ENCODE measurements around the gene DBF4B. TPM values are rescaled to one million over a fixed set of nuclear protein-coding genes. Genes with fewer than 3 reads are reported as not detected.
"Not testable (repeated sequence)": the region's sequence is repeated elsewhere in the genome, so short reads cannot be mapped to it uniquely, and the experiment has no call there.

DBF4B gene
- polyA plus RNA-seq, 1 of the 3 experiments (the other 2 are of a cell fraction), result 8.3 TPM

- Histone ChIP-seq H3K4me3 (ENCODE audit: low read depth in 2 of 2, low read length in 1 of 2) (peak overlapping the region; percentile 78 to 84; a peak in 2 of 4 replicates), H3K79me2 (ENCODE audit: insufficient read depth) (peaks cover 36% of the 10 kb centered on the region), H3K4me2 (peak overlapping the region; percentile 92), H3K27ac (ENCODE audit: low read depth in 2 of 2, low read length in 1 of 2) (peak overlapping the region; percentile 78 to 87; a peak in 3 of 4 replicates), H2AFZ (ENCODE audit: low read depth) (peak overlapping the region; percentile 94; the same call in 1 of the 2 replicates)
- CTCF ChIA-PET, result interaction anchor here (0.6 to 1.4 kb wide), 6 partner anchors 10 to 296 kb away, joined by 3 to 4 read pairs (median 3); no protein-coding TSS in a partner anchor
- H3K36me3 ChIP-seq (replicated peaks in 1 of 2; ENCODE audit: control insufficient read depth in 1 of 2, insufficient read depth in 2 of 2, low read length in 1 of 2); H4K20me1 ChIP-seq (ENCODE audit: insufficient read depth); H3K9me2 ChIP-seq; H3K9me3 ChIP-seq; H3K27me3 ChIP-seq (ENCODE audit: insufficient read depth); POLR2A ChIA-PET; H3K4me1 ChIP-seq (ENCODE audit: control insufficient read depth in 1 of 2, insufficient read depth in 2 of 2, low read depth in 1 of 2, low read length in 1 of 2); H3K9ac ChIP-seq; H3F3A ChIP-seq (replicated peaks; ENCODE audit: insufficient read depth); DNase-seq: not testable (repeated sequence)
- peak; percentile 22; the same call in 1 of the 2 replicates for TF ChIP-seq CTCF (IDR thresholded peaks at IDR 0.05)
- 90% methylated on average over 21 of the region's 21 CpGs for WGBS (ENCODE audit: low lambda C conversion rate)
These were observed 17.6 kb upstream of the DBF4B start for GRCh38 chr17:44690746-44691306.

GRCh38 chr17:44693609-44694008 lies 14.9 kb upstream of the DBF4B start:
- Histone ChIP-seq H3K4me3 (ENCODE audit: low read depth in 2 of 2, low read length in 1 of 2) (no peak overlapping the region), H2AFZ (ENCODE audit: low read depth) (no peak overlapping the region), H3K27me3 (ENCODE audit: insufficient read depth) (no peaks in the 10 kb centered on the region), H3K9me3 (no peaks in the 10 kb centered on the region), H4K20me1 (ENCODE audit: insufficient read depth) (no peaks in the 10 kb centered on the region), H3K9ac (no peak overlapping the region), H3K36me3 (replicated peaks in 1 of 2; ENCODE audit: control insufficient read depth in 1 of 2, insufficient read depth in 2 of 2, low read length in 1 of 2) (no peaks in the 10 kb centered on the region), H3K4me1 (ENCODE audit: control insufficient read depth in 1 of 2, insufficient read depth in 2 of 2, low read depth in 1 of 2, low read length in 1 of 2) (peaks cover 0 to 7% of the 10 kb centered on the region in 2 experiments; a peak in 1 of 4 replicates), H3K9me2 (no peaks in the 10 kb centered on the region), H3K27ac (ENCODE audit: low read depth in 2 of 2, low read length in 1 of 2) (no peak overlapping the region), H3K4me2 (no peak overlapping the region), H3F3A (replicated peaks; ENCODE audit: insufficient read depth) (peaks cover 7% of the 10 kb centered on the region), H3K79me2 (ENCODE audit: insufficient read depth) (peaks cover 10% of the 10 kb centered on the region)
- CTCF ChIA-PET, result interaction anchor here (0.8 to 1.0 kb wide), 2 partner anchors 69 to 81 kb away, joined by 3 to 5 read pairs; no protein-coding TSS in a partner anchor
- 61% methylated on average over 11 of the region's 11 CpGs for WGBS (ENCODE audit: low lambda C conversion rate)
- POLR2A ChIA-PET, result no interaction called here
- no peak for DNase-seq
- no peak for TF ChIP-seq ZBTB33 (IDR thresholded peaks at IDR 0.05; ENCODE audit: borderline replicate concordance, low read depth)
- TF ChIP-seq FOXM1 (IDR thresholded peaks at IDR 0.05; ENCODE audit: low read depth), result no peak
- TF ChIP-seq TCF12 (IDR thresholded peaks at IDR 0.05), result no peak
- no peak for TF ChIP-seq IRF3 (IDR thresholded peaks at IDR 0.05; ENCODE audit: low read depth, low read length)
- TF ChIP-seq MXI1 (IDR thresholded peaks at IDR 0.05; ENCODE audit: low read depth, low read length), result no peak
- no peak for TF ChIP-seq USF1 (IDR thresholded peaks at IDR 0.05; ENCODE audit: borderline replicate concordance, low read depth)
- TF ChIP-seq TAF1 (IDR thresholded peaks at IDR 0.05; ENCODE audit: borderline replicate concordance, low read depth, low read length), result no peak
- TF ChIP-seq REST (IDR thresholded peaks at IDR 0.05; ENCODE audit: low read depth, low read length), result no peak
- no peak for TF ChIP-seq SMC3 (IDR thresholded peaks at IDR 0.05; ENCODE audit: low read depth, low read length)
- TF ChIP-seq RAD21 (IDR thresholded peaks at IDR 0.05; ENCODE audit: low read length), result no peak
- TF ChIP-seq RFX5 (IDR thresholded peaks at IDR 0.05; ENCODE audit: low read length), result no peak
